ENCODE measurements around the gene IFRD2. TPM values are rescaled to one million over a fixed set of nuclear protein-coding genes. Genes with fewer than 3 reads are reported as not detected.

IFRD2 gene
- total RNA-seq, 1 experiment from 2014 or later: 89.5 TPM

GRCh38 chr3:50241163-50241562 lies 51.1 kb downstream of the IFRD2 start:
- peaks cover 13% of the 10 kb centered on the region for H3K36me3 Mint-ChIP-seq (ENCODE audit: insufficient read depth, unreplicated experiment)
- no peak for DNase-seq
- H3K4me1 ChIP-seq: peaks cover 20% of the 10 kb centered on the region
- H3K4me3 Mint-ChIP-seq (ENCODE audit: unreplicated experiment): no peak overlapping the region
- TF ChIP-seq CTCF (IDR thresholded peaks at IDR 0.05; ENCODE audit: insufficient read depth in 1 of 2, low read depth in 1 of 2, low read length in 1 of 2, severe bottlenecking in 1 of 2, unreplicated experiment in 1 of 2): no peak
- intact Hi-C loops (cut with micrococcal nuclease; ENCODE audit: unreplicated experiment): no loop called here
- no TSS peak for BruUV-seq (replicated peaks)
- no peaks in the 10 kb centered on the region for H3K9me3 ChIP-seq
- H3K4me3 ChIP-seq (ENCODE audit: low read depth, low read length): no peak overlapping the region
- no peaks in the 10 kb centered on the region for H3K9me3 Mint-ChIP-seq (ENCODE audit: unreplicated experiment)
- H3K27me3 Mint-ChIP-seq (ENCODE audit: insufficient read depth, unreplicated experiment): no peaks in the 10 kb centered on the region
- no peak overlapping the region for H3K27ac Mint-ChIP-seq (ENCODE audit: unreplicated experiment)
- no peaks in the 10 kb centered on the region; the same call in none of the 2 replicates for H3K36me3 ChIP-seq (ENCODE audit: control insufficient read depth, insufficient read depth, low read length)
- ChIA-PET POLR2A (no interaction called here), CTCF (interaction anchor here (0.6 to 0.7 kb wide), 2 partner anchors 17 to 19 kb away, joined by 3 to 6 read pairs; no protein-coding TSS in a partner anchor)
- H3K27me3 ChIP-seq (replicated peaks; ENCODE audit: control insufficient read depth, insufficient read depth, low read length): no peaks in the 10 kb centered on the region
- peaks cover 13% of the 10 kb centered on the region for H3K4me1 Mint-ChIP-seq (ENCODE audit: low read depth, unreplicated experiment)

GRCh38 chr3:50239649-50240048 lies 52.6 kb downstream of the IFRD2 start:
- H3K36me3 Mint-ChIP-seq (ENCODE audit: insufficient read depth, unreplicated experiment): peaks cover 12% of the 10 kb centered on the region
- Histone ChIP-seq H3K4me1 (peaks cover 23% of the 10 kb centered on the region), H3K27me3 (replicated peaks; ENCODE audit: control insufficient read depth, insufficient read depth, low read length) (no peaks in the 10 kb centered on the region), H3K36me3 (ENCODE audit: control insufficient read depth, insufficient read depth, low read length) (no peaks in the 10 kb centered on the region; the same call in none of the 2 replicates), H3K9me3 (no peaks in the 10 kb centered on the region), H3K4me3 (ENCODE audit: low read depth, low read length) (no peak overlapping the region)
- no peak for DNase-seq
- no peak overlapping the region for H3K4me3 Mint-ChIP-seq (ENCODE audit: unreplicated experiment)
- ChIA-PET CTCF (no interaction called here), POLR2A (no interaction called here)
- no TSS peak for BruUV-seq (replicated peaks)
- peaks cover 13% of the 10 kb centered on the region for H3K4me1 Mint-ChIP-seq (ENCODE audit: low read depth, unreplicated experiment)
- no peaks in the 10 kb centered on the region for H3K27me3 Mint-ChIP-seq (ENCODE audit: insufficient read depth, unreplicated experiment)
- peak overlapping the region; percentile 44 for H3K27ac Mint-ChIP-seq (ENCODE audit: unreplicated experiment)
- intact Hi-C loops (cut with micrococcal nuclease; ENCODE audit: unreplicated experiment): no loop called here
- TF ChIP-seq CTCF (IDR thresholded peaks at IDR 0.05; ENCODE audit: insufficient read depth in 1 of 2, low read depth in 1 of 2, low read length in 1 of 2, severe bottlenecking in 1 of 2, unreplicated experiment in 1 of 2): no peak
- no peaks in the 10 kb centered on the region for H3K9me3 Mint-ChIP-seq (ENCODE audit: unreplicated experiment)

GRCh38 chr3:50238549-50239026 lies 53.6 kb downstream of the IFRD2 start:
- no peak for DNase-seq
- H3K27me3 Mint-ChIP-seq (ENCODE audit: insufficient read depth, unreplicated experiment): no peaks in the 10 kb centered on the region
- no peak for TF ChIP-seq CTCF (IDR thresholded peaks at IDR 0.05; ENCODE audit: insufficient read depth in 1 of 2, low read depth in 1 of 2, low read length in 1 of 2, severe bottlenecking in 1 of 2, unreplicated experiment in 1 of 2)
- no peaks in the 10 kb centered on the region for H3K9me3 ChIP-seq
- ChIA-PET CTCF (interaction anchor here (0.6 kb wide), 1 partner anchor 1204 kb away, joined by 4 read pairs; no protein-coding TSS in a partner anchor), POLR2A (no interaction called here)
- H3K4me3 Mint-ChIP-seq (ENCODE audit: unreplicated experiment): no peak overlapping the region
- intact Hi-C loops (cut with micrococcal nuclease; ENCODE audit: unreplicated experiment): no loop called here
- no peaks in the 10 kb centered on the region for H3K27me3 ChIP-seq (replicated peaks; ENCODE audit: control insufficient read depth, insufficient read depth, low read length)
- no TSS peak for BruUV-seq (replicated peaks)
- peaks cover 23% of the 10 kb centered on the region for H3K4me1 ChIP-seq
- H3K4me1 Mint-ChIP-seq (ENCODE audit: low read depth, unreplicated experiment): peaks cover 13% of the 10 kb centered on the region
- H3K27ac Mint-ChIP-seq (ENCODE audit: unreplicated experiment): no peak overlapping the region
- peaks cover 12% of the 10 kb centered on the region for H3K36me3 Mint-ChIP-seq (ENCODE audit: insufficient read depth, unreplicated experiment)
- no peaks in the 10 kb centered on the region; the same call in none of the 2 replicates for H3K36me3 ChIP-seq (ENCODE audit: control insufficient read depth, insufficient read depth, low read length)
- no peak overlapping the region for H3K4me3 ChIP-seq (ENCODE audit: low read depth, low read length)
- no peaks in the 10 kb centered on the region for H3K9me3 Mint-ChIP-seq (ENCODE audit: unreplicated experiment)

All from Caco-2 (cell line).